GM21381 (cell line): ENCODE data around the gene FUT9.
"Not testable (repeated sequence)": the region's sequence is repeated elsewhere in the genome, so short reads cannot be mapped to it uniquely, and the experiment has no call there.

Source experiments
- ATAC-seq: cut with Tn5 transposase; IDR thresholded peaks from one replicate; pipeline ENCODE4 v1.9.1; 2021; ENCODE audit warnings: mild to moderate bottlenecking, moderate library complexity; ENCODE audit not compliant: unreplicated experiment

Gene FUT9

GRCh38 chr6:96171112-96171511 is 155.3 kb downstream of the FUT9 start:
- ATAC-seq, result no peak

- no peak for ATAC-seq
Measured at GRCh38 chr6:96184798-96185197, 169.0 kb downstream of the FUT9 start.

GRCh38 chr6:96186094-96186493 is 170.3 kb downstream of the FUT9 start:
- ATAC-seq, result no peak

GRCh38 chr6:96186516-96187195 is 170.9 kb downstream of the FUT9 start:
- no peak for ATAC-seq

- ATAC-seq, result no peak
Measured at GRCh38 chr6:96194675-96195074, 178.9 kb downstream of the FUT9 start.

GRCh38 chr6:96195272-96195671 is 179.5 kb downstream of the FUT9 start:
- ATAC-seq, result no peak

GRCh38 chr6:96196633-96197032 is 180.9 kb downstream of the FUT9 start:
- ATAC-seq, result no peak

- no peak for ATAC-seq
Measured at GRCh38 chr6:96197241-96197640, 181.5 kb downstream of the FUT9 start.

- no peak for ATAC-seq
Measured at GRCh38 chr6:96202571-96202970, 186.8 kb downstream of the FUT9 start.

GRCh38 chr6:96211341-96211740 is 195.6 kb downstream of the FUT9 start:
- ATAC-seq, result no peak

- ATAC-seq, result no peak
Measured at GRCh38 chr6:96212066-96212465, 196.3 kb downstream of the FUT9 start.

GRCh38 chr6:96213784-96214183 is 198.0 kb downstream of the FUT9 start:
- ATAC-seq, result no peak

- no peak for ATAC-seq
Measured at GRCh38 chr6:96223695-96224094, 207.9 kb downstream of the FUT9 start.

- ATAC-seq, result no peak
Measured at GRCh38 chr6:96227135-96227534, 211.4 kb downstream of the FUT9 start.

GRCh38 chr6:96234444-96234843 is 218.7 kb downstream of the FUT9 start:
- no peak for ATAC-seq

- ATAC-seq, result no peak
Measured at GRCh38 chr6:96235927-96236326, 220.2 kb downstream of the FUT9 start.

- no peak for ATAC-seq
Measured at GRCh38 chr6:96236471-96236870, 220.7 kb downstream of the FUT9 start.

- ATAC-seq, result no peak
Measured at GRCh38 chr6:96237638-96238347, 222.0 kb downstream of the FUT9 start.

- ATAC-seq, result no peak
Measured at GRCh38 chr6:96246563-96246962, 230.8 kb downstream of the FUT9 start.

GRCh38 chr6:96249755-96250154 is 234.0 kb downstream of the FUT9 start:
- no peak for ATAC-seq

GRCh38 chr6:96257751-96258150 is 242.0 kb downstream of the FUT9 start:
- no peak for ATAC-seq

- ATAC-seq, result not testable (repeated sequence)
Measured at GRCh38 chr6:96260787-96261430, 245.1 kb downstream of the FUT9 start.
